T-helper 22 cell (primary cell): ENCODE data around the gene CR2.
"Not testable (repeated sequence)": the region's sequence is repeated elsewhere in the genome, so short reads cannot be mapped to it uniquely, and the experiment has no call there.

Source experiments
- DNase-seq: peaks from one replicate; pipeline ENCODE4 v3.0.0-alpha.2; 2020; ENCODE audit warnings: low read depth

Gene CR2

GRCh38 chr1:207514890-207515289 is 60.8 kb downstream of the CR2 start:
- DNase-seq = no peak

DNA sequence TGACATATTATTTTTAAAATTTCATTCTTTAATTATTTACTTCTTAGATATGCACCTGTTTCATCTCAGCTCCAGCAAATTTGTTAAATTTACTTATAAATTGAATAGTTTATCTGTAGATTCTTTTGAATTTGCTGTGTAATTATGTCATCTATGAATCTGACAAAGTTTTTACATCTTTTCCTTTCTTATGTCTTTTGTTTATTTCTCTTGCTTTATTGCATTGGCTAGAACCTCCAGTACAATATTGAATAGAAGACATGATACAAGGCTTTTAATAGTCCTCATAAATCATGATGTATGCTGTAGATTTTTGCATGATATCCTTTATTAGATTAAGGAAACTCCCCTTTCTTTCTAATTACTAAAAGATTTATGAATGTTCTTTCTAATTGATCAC is 62.6 kb downstream of the CR2 start:
- no peak for DNase-seq

- DNase-seq = no peak
Measured at GRCh38 chr1:207518608-207519236, 64.6 kb downstream of the CR2 start.

DNA sequence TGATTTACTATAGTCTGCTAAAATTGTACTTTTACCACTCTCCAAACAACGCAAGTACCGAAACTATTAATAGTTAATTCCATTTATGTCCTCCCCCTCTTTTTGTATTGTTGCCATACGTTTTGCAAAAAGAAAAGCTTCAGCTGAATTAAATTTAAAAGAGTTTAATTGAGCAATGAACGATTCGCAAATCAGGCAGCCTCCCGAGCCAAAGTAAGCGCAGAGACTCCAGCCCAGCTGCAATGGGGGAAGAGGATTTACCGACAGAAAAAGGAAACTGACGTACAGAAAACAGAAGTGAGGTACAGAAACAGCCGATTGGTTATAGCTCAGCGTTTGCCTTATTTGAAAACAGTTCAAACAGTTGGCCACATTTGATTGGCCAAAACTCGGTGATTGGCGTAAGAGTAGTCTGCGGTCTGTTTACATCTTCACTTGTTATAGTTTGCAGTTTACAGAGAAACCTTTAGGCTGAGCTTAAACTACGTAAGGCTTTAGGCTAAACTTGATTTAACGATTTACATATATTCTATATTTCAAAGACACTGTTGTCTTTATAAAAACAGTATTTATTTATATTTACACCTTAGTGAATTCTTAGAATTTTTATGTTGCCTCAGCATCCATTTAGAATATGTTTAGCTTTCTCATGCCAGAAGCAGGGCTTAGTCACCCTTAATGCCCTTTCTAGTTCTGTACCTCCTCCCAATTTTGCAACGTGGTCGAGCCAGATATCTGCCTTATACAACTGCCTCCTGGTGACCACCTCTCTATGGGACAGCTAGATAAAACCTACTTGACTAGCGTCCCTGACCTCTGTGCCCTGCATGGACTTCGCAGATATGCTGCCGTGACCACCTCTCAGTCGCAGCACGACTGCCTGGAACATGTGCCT is 65.6 kb downstream of the CR2 start:
- DNase-seq = no peak

- DNase-seq = not testable (repeated sequence)
Measured at GRCh38 chr1:207520400-207521345, 66.5 kb downstream of the CR2 start.

DNA sequence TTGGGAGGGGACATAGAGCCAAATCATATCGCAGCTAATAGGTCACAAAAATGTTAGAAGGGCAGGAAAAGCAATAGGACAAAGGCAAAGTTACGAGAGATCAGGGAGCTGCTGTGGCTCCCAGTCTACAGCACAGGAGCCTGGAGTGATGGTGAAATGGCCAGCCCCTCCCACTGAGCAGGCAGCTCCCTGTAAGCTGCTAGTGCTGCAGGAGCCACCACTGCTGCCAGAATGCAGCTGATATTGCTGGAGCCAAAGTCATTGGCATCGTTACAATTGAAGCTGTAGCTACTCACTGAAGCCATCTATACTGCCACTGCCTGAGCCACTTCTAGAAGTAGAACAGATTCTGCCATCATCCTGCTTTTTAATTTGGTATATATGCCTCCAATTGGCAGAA is 71.1 kb downstream of the CR2 start:
- DNase-seq = not testable (repeated sequence)

DNA sequence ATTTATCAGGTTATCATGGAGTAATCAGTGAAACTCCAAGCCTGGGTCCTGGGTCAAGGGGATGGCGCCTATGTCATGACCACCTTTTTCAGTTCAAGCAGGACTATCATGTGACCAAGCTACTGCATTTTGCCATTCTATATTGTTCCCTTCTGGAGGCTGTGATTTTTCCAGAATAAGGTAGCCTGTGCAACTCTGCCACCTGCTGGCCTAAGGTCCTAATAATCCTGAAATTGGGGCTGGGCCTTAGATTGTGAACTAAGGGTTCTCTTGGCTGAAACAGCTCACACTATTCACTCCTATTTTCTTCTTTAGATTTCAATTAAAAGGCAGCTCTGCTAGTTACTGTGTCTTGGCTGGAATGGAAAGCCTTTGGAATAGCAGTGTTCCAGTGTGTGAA is 74.3 kb downstream of the CR2 start:
- DNase-seq = not testable (repeated sequence)

- not testable (repeated sequence) for DNase-seq
Measured at GRCh38 chr1:207536263-207536662, 82.1 kb downstream of the CR2 start.
